ENCODE data around the gene PCDHA1.

- TF ChIP-seq USF2 (IDR thresholded peaks at IDR 0.05; ENCODE audit: borderline replicate concordance, low read depth, low read length), result no peak
- no peak for TF ChIP-seq CTCF (IDR thresholded peaks at IDR 0.05)
- TF ChIP-seq POLR2AphosphoS5 (IDR thresholded peaks at IDR 0.05; ENCODE audit: low read depth, low read length), result no peak
- no peak for TF ChIP-seq EZH2phosphoT487 (IDR thresholded peaks at IDR 0.05; ENCODE audit: borderline replicate concordance, low read depth)
- no peak for TF ChIP-seq EP300 (IDR thresholded peaks at IDR 0.05; ENCODE audit: borderline replicate concordance in 1 of 2, low read depth in 1 of 2, low read length in 1 of 2)
- TF ChIP-seq TAF1 (IDR thresholded peaks at IDR 0.05; ENCODE audit: borderline replicate concordance, low read depth, low read length), result no peak
- no peak for TF ChIP-seq TEAD4 (IDR thresholded peaks at IDR 0.05; ENCODE audit: borderline replicate concordance, insufficient read depth)
- TF ChIP-seq RCOR1 (IDR thresholded peaks at IDR 0.05; ENCODE audit: low read length), result no peak
- no peak for TF ChIP-seq CHD2 (IDR thresholded peaks at IDR 0.05; ENCODE audit: low read length, partially characterized antibody)
Observed at GRCh38 chr5:141039517-141039916, 253.6 kb downstream of the PCDHA1 start.
